Frontal cortex (tissue), 4 donors: ENCODE measurements around the gene MARK1. TPM values are rescaled to one million over a fixed set of nuclear protein-coding genes. Genes with fewer than 3 reads are reported as not detected.

Source experiments
- DNase-seq, 2 donors: peaks; one replicate each; pipeline ENCODE4 v3.0.0; 2012; ENCODE audit warnings: low spot score in 2 of 2
- FAIRE-seq: peaks from 2 replicates; lab custom pipeline; 2012; peaks lifted over from hg19 to GRCh38; lab: Jason Lieb, UNC
- small RNA-seq: library from RNA; depleted of rRNA; stranded (forward); fragments of <200 nt; gene quantifications from one replicate; pipeline ENCODE3, GENCODE V24; 2014
- total RNA-seq: library from RNA; depleted of rRNA; stranded (reverse); fragments of >200 nt; gene quantifications from one replicate; pipeline ENCODE4 v1.2.3, GENCODE V29; 2014
- donor health status: control.
- donor health status: control.
- donor health status: control.

The MARK1 gene
- total RNA-seq, 1 donor from 2014 or later, result 62.4 TPM

GRCh38 chr1:220702733-220703270 lies 174.9 kb downstream of the MARK1 start:
- FAIRE-seq (no peak), DNase-seq (no peak)

GRCh38 chr1:220703305-220703704 lies 175.4 kb downstream of the MARK1 start:
- FAIRE-seq, result no peak
- no peak for DNase-seq

- FAIRE-seq (no peak), DNase-seq (no peak)
These were observed 177.8 kb downstream of the MARK1 start for GRCh38 chr1:220705782-220706181.

- no peak for DNase-seq
- no peak for FAIRE-seq
These were observed 178.5 kb downstream of the MARK1 start for GRCh38 chr1:220706480-220706879.

GRCh38 chr1:220707160-220707559 lies 179.2 kb downstream of the MARK1 start:
- no peak for FAIRE-seq

GRCh38 chr1:220708244-220708643 lies 180.3 kb downstream of the MARK1 start:
- FAIRE-seq (no peak), DNase-seq (no peak)

More at GRCh38 chr1:220707160-220707559, 179.2 kb downstream of the MARK1 start:
- DNase-seq, result no peak

- no peak for FAIRE-seq
- no peak for DNase-seq
These were observed 181.2 kb downstream of the MARK1 start for GRCh38 chr1:220708936-220709801.

- no peak for DNase-seq
- FAIRE-seq, result no peak
These were observed 182.4 kb downstream of the MARK1 start for GRCh38 chr1:220710333-220710732.

GRCh38 chr1:220711056-220711809 lies 183.3 kb downstream of the MARK1 start:
- FAIRE-seq, result no peak
- DNase-seq, result no peak

Small RNA genes within 50 kb of the gene (small RNA-seq; reads per million reads assigned to genes)
- gene RN7SL464P, result not detected

Other genes with a start within 250 kb of the MARK1 start
- gene C1orf115, start 162.2 kb downstream of the MARK1 start, total RNA-seq, result 60.7 TPM
- gene MTARC2, start 220.2 kb downstream of the MARK1 start, total RNA-seq, result 7.3 TPM